Activated naive CD8-positive, alpha-beta T cell treated with anti-CD3 and anti-CD28 coated beads, Interleukin-2, amount 10 ng/mL, durations not matched to agents 7 days and 5 days (primary cell): ENCODE measurements around the gene WSB2. TPM values are rescaled to one million over a fixed set of nuclear protein-coding genes. Genes with fewer than 3 reads are reported as not detected.
"Not testable (repeated sequence)": the region's sequence is repeated elsewhere in the genome, so short reads cannot be mapped to it uniquely, and the experiment has no call there.

Experiments used
- ATAC-seq: fragments of 150-1000 bp; cut with Tn5 transposase; one replicate; pipeline ENCODE4 v1.10.0; 2021; ENCODE audit warnings: low read depth, moderate library complexity
- POLR2A ChIA-PET: fragments of 350-600 bp; sonication (Branson Sonifier 250); formaldehyde crosslinking; loops from one replicate; lab custom pipeline; 2021; ENCODE audit warnings: antibody characterized with exemption; lab: Charles Lee
- DNase-seq: peaks from one replicate; pipeline ENCODE4 v3.0.0; 2021
- H3K27ac Mint-ChIP-seq: one replicate; pipeline ENCODE4 v1.8.0; 2022; ENCODE audit warnings: mild to moderate bottlenecking, mixed read lengths
- H3K27me3 Mint-ChIP-seq: one replicate; pipeline ENCODE4 v1.8.0; 2022; ENCODE audit warnings: mild to moderate bottlenecking, moderate library complexity, mixed read lengths
- H3K36me3 Mint-ChIP-seq: one replicate; pipeline ENCODE4 v1.8.0; 2021; ENCODE audit warnings: mild to moderate bottlenecking, mixed read lengths
- H3K4me1 Mint-ChIP-seq: one replicate; pipeline ENCODE4 v1.8.0; 2021; ENCODE audit warnings: mixed read lengths
- H3K4me3 Mint-ChIP-seq: one replicate; pipeline ENCODE4 v1.8.0; 2022; ENCODE audit warnings: mild to moderate bottlenecking, moderate library complexity, mixed read lengths
- H3K9me3 Mint-ChIP-seq: one replicate; pipeline ENCODE4 v1.8.0; 2021; ENCODE audit warnings: mixed read lengths
- total RNA-seq, 2 experiments: library from RNA; stranded (reverse); gene quantifications; one replicate each; pipeline ENCODE4 v1.2.3, GENCODE V29; 2021

The WSB2 gene
- total RNA-seq, 2 experiments from 2014 or later = 48.2 to 50.6 TPM

- no peaks in the 10 kb centered on the region for H3K9me3 Mint-ChIP-seq
- H3K4me1 Mint-ChIP-seq = peaks cover 25% of the 10 kb centered on the region
- POLR2A ChIA-PET = interaction anchor here (0.8 to 1.5 kb wide), 2 partner anchors 118 to 122 kb away, joined by 3 read pairs; partner anchors contain the start of gene PEBP1
- ATAC-seq = no peak
- H3K36me3 Mint-ChIP-seq = peaks cover 29% of the 10 kb centered on the region
- H3K4me3 Mint-ChIP-seq = peak overlapping the region; percentile 93
- peaks cover 6% of the 10 kb centered on the region for H3K27me3 Mint-ChIP-seq
- peak overlapping the region; percentile 22 for H3K27ac Mint-ChIP-seq
- DNase-seq = no peak
Measured at GRCh38 chr12:118017926-118018325, 43.1 kb downstream of the WSB2 start.

- H3K27ac Mint-ChIP-seq = peak within 1 kb of the TSS; percentile 89
- peaks cover 6% of the 10 kb centered on the region for H3K27me3 Mint-ChIP-seq
- POLR2A ChIA-PET = interaction anchor here (0.6 to 1.8 kb wide), 8 partner anchors 10 to 133 kb away, joined by 3 to 13 read pairs (median 3); partner anchors contain the start of genes PEBP1 and WSB2
- DNase-seq (peak; percentile 99), ATAC-seq (peak; percentile 89)
- H3K4me1 Mint-ChIP-seq = peaks cover 23% of the 10 kb centered on the region
- H3K4me3 Mint-ChIP-seq = peak within 1 kb of the TSS; percentile 93
- no peaks in the 10 kb centered on the region for H3K9me3 Mint-ChIP-seq
- peaks cover 19% of the 10 kb centered on the region for H3K36me3 Mint-ChIP-seq
Measured at GRCh38 chr12:118016424-118017264, 44.3 kb downstream of the WSB2 start, which contains the start of gene RFC5. Gene RFC5 (plus strand): TSS chr12:118016703. CDS start chr12:118016828, 125 bp downstream.

- no peaks in the 10 kb centered on the region for H3K9me3 Mint-ChIP-seq
- peaks cover 6% of the 10 kb centered on the region for H3K27me3 Mint-ChIP-seq
- H3K4me3 Mint-ChIP-seq = peak overlapping the region; percentile 93
- H3K27ac Mint-ChIP-seq = no peak overlapping the region
- H3K36me3 Mint-ChIP-seq = peaks cover 18% of the 10 kb centered on the region
- ATAC-seq (no peak), DNase-seq (no peak)
- POLR2A ChIA-PET = interaction anchor here (0.6 to 1.8 kb wide), 5 partner anchors 12 to 133 kb away, joined by 3 to 13 read pairs (median 4); partner anchors contain the start of gene WSB2
- peaks cover 23% of the 10 kb centered on the region for H3K4me1 Mint-ChIP-seq
Measured at GRCh38 chr12:118015944-118016343, 45.0 kb downstream of the WSB2 start.

GRCh38 chr12:118015306-118015705 is 45.7 kb downstream of the WSB2 start:
- DNase-seq = no peak
- Mint-ChIP-seq H3K4me1 (peaks cover 17% of the 10 kb centered on the region), H3K27ac (no peak overlapping the region), H3K36me3 (peaks cover 13% of the 10 kb centered on the region), H3K4me3 (no peak overlapping the region), H3K9me3 (no peaks in the 10 kb centered on the region), H3K27me3 (peaks cover 6% of the 10 kb centered on the region)
- no peak for ATAC-seq
- POLR2A ChIA-PET = no interaction called here

- no peak overlapping the region for H3K27ac Mint-ChIP-seq
- H3K4me3 Mint-ChIP-seq = no peak overlapping the region
- ATAC-seq (no peak), DNase-seq (no peak)
- H3K36me3 Mint-ChIP-seq = peaks cover 7% of the 10 kb centered on the region
- H3K27me3 Mint-ChIP-seq = peaks cover 6% of the 10 kb centered on the region
- POLR2A ChIA-PET = no interaction called here
- peaks cover 10% of the 10 kb centered on the region for H3K4me1 Mint-ChIP-seq
- H3K9me3 Mint-ChIP-seq = no peaks in the 10 kb centered on the region
Measured at GRCh38 chr12:118013283-118013682, 47.7 kb downstream of the WSB2 start.

GRCh38 chr12:118011961-118012360 is 49.0 kb downstream of the WSB2 start:
- Mint-ChIP-seq H3K9me3 (no peaks in the 10 kb centered on the region), H3K4me3 (no peak overlapping the region), H3K27ac (no peak overlapping the region), H3K27me3 (peaks cover 6% of the 10 kb centered on the region), H3K4me1 (peaks cover 2% of the 10 kb centered on the region), H3K36me3 (peaks cover under 1% of the 10 kb centered on the region)
- no peak for DNase-seq
- ATAC-seq = no peak
- POLR2A ChIA-PET = no interaction called here

GRCh38 chr12:118011377-118011776 is 49.6 kb downstream of the WSB2 start:
- Mint-ChIP-seq H3K4me3 (no peak overlapping the region), H3K36me3 (no peaks in the 10 kb centered on the region), H3K4me1 (peaks cover 2% of the 10 kb centered on the region), H3K27me3 (peaks cover 6% of the 10 kb centered on the region), H3K27ac (no peak overlapping the region), H3K9me3 (no peaks in the 10 kb centered on the region)
- DNase-seq = no peak
- POLR2A ChIA-PET = no interaction called here
- ATAC-seq = no peak

- ATAC-seq (no peak), DNase-seq (no peak)
- Mint-ChIP-seq H3K27me3 (peaks cover 6% of the 10 kb centered on the region), H3K4me3 (no peak overlapping the region), H3K9me3 (no peaks in the 10 kb centered on the region), H3K36me3 (no peaks in the 10 kb centered on the region), H3K27ac (no peak overlapping the region), H3K4me1 (no peaks in the 10 kb centered on the region)
- POLR2A ChIA-PET = no interaction called here
Measured at GRCh38 chr12:118010903-118011302, 50.1 kb downstream of the WSB2 start.

- H3K4me3 Mint-ChIP-seq, POLR2A ChIA-PET: not testable (repeated sequence)
Measured at GRCh38 chr12:117999806-118000205, 61.2 kb downstream of the WSB2 start.

GRCh38 chr12:117998719-117999118 is 62.3 kb downstream of the WSB2 start:
- H3K4me1 Mint-ChIP-seq = peaks cover 1% of the 10 kb centered on the region
- H3K4me3 Mint-ChIP-seq = no peak overlapping the region
- POLR2A ChIA-PET = no interaction called here
- DNase-seq (no peak), ATAC-seq (no peak)
- H3K9me3 Mint-ChIP-seq = peaks cover 9% of the 10 kb centered on the region
- no peaks in the 10 kb centered on the region for H3K36me3 Mint-ChIP-seq
- no peak overlapping the region for H3K27ac Mint-ChIP-seq
- H3K27me3 Mint-ChIP-seq = peaks cover 2% of the 10 kb centered on the region

More at GRCh38 chr12:117999806-118000205, 61.2 kb downstream of the WSB2 start:
- ATAC-seq, DNase-seq, H3K9me3 Mint-ChIP-seq, H3K4me1 Mint-ChIP-seq, H3K36me3 Mint-ChIP-seq, H3K27me3 Mint-ChIP-seq, H3K27ac Mint-ChIP-seq: not testable (repeated sequence)

- no peak overlapping the region for H3K4me3 Mint-ChIP-seq
- no peak overlapping the region for H3K27ac Mint-ChIP-seq
- peaks cover 4% of the 10 kb centered on the region for H3K27me3 Mint-ChIP-seq
- H3K36me3 Mint-ChIP-seq = no peaks in the 10 kb centered on the region
- ATAC-seq = no peak
- POLR2A ChIA-PET = no interaction called here
- peaks cover 1% of the 10 kb centered on the region for H3K4me1 Mint-ChIP-seq
- DNase-seq = no peak
- H3K9me3 Mint-ChIP-seq = peaks cover 5% of the 10 kb centered on the region
Measured at GRCh38 chr12:117994551-117995438, 66.2 kb downstream of the WSB2 start.

GRCh38 chr12:117986705-117987469 is 74.1 kb downstream of the WSB2 start:
- DNase-seq (no peak), ATAC-seq (no peak)
- Mint-ChIP-seq H3K4me1 (no peaks in the 10 kb centered on the region), H3K36me3 (no peaks in the 10 kb centered on the region), H3K27me3 (peaks cover 5% of the 10 kb centered on the region), H3K27ac (no peak overlapping the region), H3K9me3 (peaks cover 3% of the 10 kb centered on the region), H3K4me3 (no peak overlapping the region)
- POLR2A ChIA-PET = no interaction called here
